Measurements from ENCODE around the gene RNASET2.

DNA sequence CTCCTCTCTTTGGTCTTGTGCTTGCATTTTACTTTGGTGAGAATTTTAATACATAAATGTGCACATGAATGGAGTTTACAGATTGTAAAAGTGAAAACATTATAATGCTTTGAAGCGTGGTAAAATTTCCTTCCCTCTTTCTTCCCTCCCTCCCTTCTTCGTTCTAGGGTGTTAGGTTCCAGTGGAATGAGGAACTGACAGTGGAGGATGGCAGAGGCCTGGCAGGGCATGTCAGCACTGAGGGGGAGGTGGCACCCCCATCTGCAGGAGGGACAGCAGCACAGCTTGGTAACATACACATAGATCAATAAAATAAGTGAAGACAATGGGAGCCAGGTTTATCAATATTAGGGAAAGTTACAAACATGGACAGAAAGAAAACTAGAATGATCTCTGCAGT, 47.5 kb downstream of the RNASET2 start:
- no peak for TF ChIP-seq EZH2 (IDR thresholded peaks at IDR 0.05; ENCODE audit: borderline replicate concordance, low read length)
- no peak for TF ChIP-seq CTCF (IDR thresholded peaks at IDR 0.05; ENCODE audit: low read length)

Measured in OCI-LY1 (cell line).